PC-9 (cell line): ENCODE measurements around the gene C6orf15.

ENCODE experiments used
- EZH2 ChIP-seq: fragments of 200-600 bp; sonication (generic); IDR thresholded peaks from 2 replicates; pipeline ENCODE4 v1.8.0; 2017; ENCODE audit warnings: antibody characterized with exemption, low read depth
- TF ChIP-seq, protein P1 (sequence below): fragments of 200-600 bp; sonication (generic); conservative IDR thresholded peaks from 2 replicates; pipeline ENCODE4 v1.6.1; 2017; ENCODE audit warnings: mixed run types, antibody characterized with exemption, mild to moderate bottlenecking, moderate library complexity

DNA sequence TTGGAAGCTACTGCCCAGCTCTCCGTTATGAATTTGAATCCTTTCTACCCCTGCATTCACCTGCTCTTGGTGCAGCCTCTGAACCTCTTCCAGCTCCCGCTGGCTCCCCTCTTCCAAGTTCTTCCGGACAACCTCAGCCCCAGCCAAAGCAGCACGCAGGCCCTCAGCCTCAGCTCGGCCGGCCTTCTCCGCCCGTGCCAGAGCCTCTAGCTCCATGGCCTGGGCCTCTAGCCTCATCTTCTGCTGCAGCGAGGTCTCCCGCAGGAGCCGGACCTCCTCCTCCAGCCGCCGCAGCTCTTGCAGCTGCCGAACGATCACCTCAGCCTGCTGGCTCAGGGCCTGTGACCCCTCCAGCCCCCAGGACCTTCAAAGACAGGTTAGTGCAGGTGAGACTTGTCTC, 42.1 kb upstream of the C6orf15 start:
- TF ChIP-seq, protein P1, sequence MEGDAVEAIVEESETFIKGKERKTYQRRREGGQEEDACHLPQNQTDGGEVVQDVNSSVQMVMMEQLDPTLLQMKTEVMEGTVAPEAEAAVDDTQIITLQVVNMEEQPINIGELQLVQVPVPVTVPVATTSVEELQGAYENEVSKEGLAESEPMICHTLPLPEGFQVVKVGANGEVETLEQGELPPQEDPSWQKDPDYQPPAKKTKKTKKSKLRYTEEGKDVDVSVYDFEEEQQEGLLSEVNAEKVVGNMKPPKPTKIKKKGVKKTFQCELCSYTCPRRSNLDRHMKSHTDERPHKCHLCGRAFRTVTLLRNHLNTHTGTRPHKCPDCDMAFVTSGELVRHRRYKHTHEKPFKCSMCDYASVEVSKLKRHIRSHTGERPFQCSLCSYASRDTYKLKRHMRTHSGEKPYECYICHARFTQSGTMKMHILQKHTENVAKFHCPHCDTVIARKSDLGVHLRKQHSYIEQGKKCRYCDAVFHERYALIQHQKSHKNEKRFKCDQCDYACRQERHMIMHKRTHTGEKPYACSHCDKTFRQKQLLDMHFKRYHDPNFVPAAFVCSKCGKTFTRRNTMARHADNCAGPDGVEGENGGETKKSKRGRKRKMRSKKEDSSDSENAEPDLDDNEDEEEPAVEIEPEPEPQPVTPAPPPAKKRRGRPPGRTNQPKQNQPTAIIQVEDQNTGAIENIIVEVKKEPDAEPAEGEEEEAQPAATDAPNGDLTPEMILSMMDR: no peak
- no peak for TF ChIP-seq EZH2
